Calu3 (cell line): ENCODE data around the gene ECHDC1. TPM values are rescaled to one million over a fixed set of nuclear protein-coding genes. Genes with fewer than 3 reads are reported as not detected.
A peak's percentile ranks its signal among the peaks of the same experiment; 100 is the strongest.

Experiments
- BruUV-seq: library from RNA; stranded (reverse); fragments of 400-500 nt; replicated peaks from 2 replicates; lab custom pipeline; 2021; lab: Mats Ljungman, UMichigan
- CTCF ChIA-PET: fragments of 300-600 bp; sonication (Branson Sonifier 250); formaldehyde crosslinking; loops from one replicate; lab custom pipeline; 2022; ENCODE audit warnings: antibody characterized with exemption; lab: Charles Lee
- DNase-seq: peaks from one replicate; pipeline ENCODE4 v3.0.0; 2022
- H3K27ac Mint-ChIP-seq: one replicate; pipeline ENCODE4 v1.8.0; 2022; ENCODE audit warnings: mixed read lengths; ENCODE audit not compliant: unreplicated experiment
- H3K27me3 Mint-ChIP-seq: one replicate; pipeline ENCODE4 v1.8.0; 2022; ENCODE audit warnings: mixed read lengths; ENCODE audit not compliant: unreplicated experiment
- H3K36me3 Mint-ChIP-seq: one replicate; pipeline ENCODE4 v1.8.0; 2022; ENCODE audit warnings: mild to moderate bottlenecking, moderate library complexity, mixed read lengths; ENCODE audit not compliant: insufficient read depth, unreplicated experiment
- H3K4me1 Mint-ChIP-seq: one replicate; pipeline ENCODE4 v1.8.0; 2022; ENCODE audit warnings: mild to moderate bottlenecking, low read depth, mixed read lengths; ENCODE audit not compliant: unreplicated experiment
- H3K4me3 Mint-ChIP-seq: one replicate; pipeline ENCODE4 v1.8.0; 2022; ENCODE audit warnings: mild to moderate bottlenecking, low read depth, moderate library complexity, mixed read lengths; ENCODE audit not compliant: unreplicated experiment
- H3K9me3 Mint-ChIP-seq: one replicate; pipeline ENCODE4 v1.8.0; 2022; ENCODE audit warnings: low read depth, mixed read lengths; ENCODE audit not compliant: unreplicated experiment
- intact Hi-C: fragments of 100-400 bp; cut with micrococcal nuclease; formaldehyde crosslinking; loops from one replicate; pipeline ENCODE4 v1.10.0; 2022; ENCODE audit not compliant: unreplicated experiment
- total RNA-seq: library from RNA; stranded (reverse); gene quantifications from 2 replicates; pipeline ENCODE4 v1.2.3, GENCODE V29; 2022
- TF ChIP-seq, protein P1 (sequence below): fragments of 200-600 bp; IDR thresholded peaks from one replicate; pipeline ENCODE4 v1.8.0; 2022; ENCODE audit warnings: antibody characterized with exemption; ENCODE audit not compliant: unreplicated experiment

The ECHDC1 gene
- total RNA-seq, 1 experiment from 2014 or later = 42.5 TPM

DNA sequence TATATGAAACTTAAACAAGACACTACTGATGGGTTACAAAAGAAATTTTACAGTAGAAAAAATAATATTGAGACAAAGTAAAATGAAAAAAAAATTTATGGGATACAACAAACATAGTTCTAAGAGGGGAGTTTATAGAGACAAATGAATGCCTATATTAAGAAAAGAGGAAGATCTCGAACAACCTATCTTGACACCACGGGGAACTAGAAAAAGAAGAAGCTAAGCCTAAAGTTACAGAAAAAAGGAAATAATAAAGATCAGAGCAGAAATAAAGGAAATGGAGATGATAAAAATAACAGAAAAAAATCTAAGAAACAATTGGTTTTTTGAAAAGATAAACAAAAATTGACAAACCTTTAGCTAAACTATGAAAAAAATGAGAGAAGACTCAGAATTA lies 9.1 kb upstream of the ECHDC1 start:
- TF ChIP-seq, protein P1, sequence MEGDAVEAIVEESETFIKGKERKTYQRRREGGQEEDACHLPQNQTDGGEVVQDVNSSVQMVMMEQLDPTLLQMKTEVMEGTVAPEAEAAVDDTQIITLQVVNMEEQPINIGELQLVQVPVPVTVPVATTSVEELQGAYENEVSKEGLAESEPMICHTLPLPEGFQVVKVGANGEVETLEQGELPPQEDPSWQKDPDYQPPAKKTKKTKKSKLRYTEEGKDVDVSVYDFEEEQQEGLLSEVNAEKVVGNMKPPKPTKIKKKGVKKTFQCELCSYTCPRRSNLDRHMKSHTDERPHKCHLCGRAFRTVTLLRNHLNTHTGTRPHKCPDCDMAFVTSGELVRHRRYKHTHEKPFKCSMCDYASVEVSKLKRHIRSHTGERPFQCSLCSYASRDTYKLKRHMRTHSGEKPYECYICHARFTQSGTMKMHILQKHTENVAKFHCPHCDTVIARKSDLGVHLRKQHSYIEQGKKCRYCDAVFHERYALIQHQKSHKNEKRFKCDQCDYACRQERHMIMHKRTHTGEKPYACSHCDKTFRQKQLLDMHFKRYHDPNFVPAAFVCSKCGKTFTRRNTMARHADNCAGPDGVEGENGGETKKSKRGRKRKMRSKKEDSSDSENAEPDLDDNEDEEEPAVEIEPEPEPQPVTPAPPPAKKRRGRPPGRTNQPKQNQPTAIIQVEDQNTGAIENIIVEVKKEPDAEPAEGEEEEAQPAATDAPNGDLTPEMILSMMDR = no peak
- Mint-ChIP-seq H3K27ac (no peak overlapping the region), H3K9me3 (peaks cover 2% of the 10 kb centered on the region), H3K4me3 (no peak overlapping the region), H3K36me3 (no peaks in the 10 kb centered on the region), H3K27me3 (no peaks in the 10 kb centered on the region), H3K4me1 (peaks cover 8% of the 10 kb centered on the region)
- CTCF ChIA-PET = no interaction called here
- no TSS peak for BruUV-seq
- intact Hi-C loops = no loop called here
- no peak for DNase-seq

DNA sequence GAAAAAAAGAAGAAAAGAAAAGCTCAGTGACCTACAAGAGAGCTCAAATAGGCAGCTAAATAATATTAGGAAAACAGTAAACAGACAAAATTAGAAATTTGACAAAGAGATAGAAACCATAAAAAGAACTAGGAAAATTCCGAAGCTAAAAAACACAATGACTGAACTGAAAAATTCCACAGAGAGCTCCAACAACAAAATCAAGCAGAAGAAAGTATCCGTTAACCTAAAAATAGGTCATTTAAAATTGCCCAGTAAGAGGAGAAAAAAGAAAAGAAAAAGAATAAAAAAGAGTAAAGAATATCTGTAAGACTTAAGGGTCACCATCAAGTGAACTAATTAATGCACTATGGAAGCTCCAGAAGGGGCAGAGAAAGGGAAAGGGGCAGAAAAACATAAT lies 6.6 kb upstream of the ECHDC1 start:
- H3K27me3 Mint-ChIP-seq = no peaks in the 10 kb centered on the region
- DNase-seq = no peak
- TF ChIP-seq, protein P1 = no peak
- intact Hi-C loops = no loop called here
- H3K9me3 Mint-ChIP-seq = peaks cover 2% of the 10 kb centered on the region
- no peaks in the 10 kb centered on the region for H3K36me3 Mint-ChIP-seq
- no peak overlapping the region for H3K4me3 Mint-ChIP-seq
- H3K27ac Mint-ChIP-seq = peak overlapping the region; percentile 43
- BruUV-seq = no TSS peak
- CTCF ChIA-PET = no interaction called here
- H3K4me1 Mint-ChIP-seq = peaks cover 8% of the 10 kb centered on the region

DNA sequence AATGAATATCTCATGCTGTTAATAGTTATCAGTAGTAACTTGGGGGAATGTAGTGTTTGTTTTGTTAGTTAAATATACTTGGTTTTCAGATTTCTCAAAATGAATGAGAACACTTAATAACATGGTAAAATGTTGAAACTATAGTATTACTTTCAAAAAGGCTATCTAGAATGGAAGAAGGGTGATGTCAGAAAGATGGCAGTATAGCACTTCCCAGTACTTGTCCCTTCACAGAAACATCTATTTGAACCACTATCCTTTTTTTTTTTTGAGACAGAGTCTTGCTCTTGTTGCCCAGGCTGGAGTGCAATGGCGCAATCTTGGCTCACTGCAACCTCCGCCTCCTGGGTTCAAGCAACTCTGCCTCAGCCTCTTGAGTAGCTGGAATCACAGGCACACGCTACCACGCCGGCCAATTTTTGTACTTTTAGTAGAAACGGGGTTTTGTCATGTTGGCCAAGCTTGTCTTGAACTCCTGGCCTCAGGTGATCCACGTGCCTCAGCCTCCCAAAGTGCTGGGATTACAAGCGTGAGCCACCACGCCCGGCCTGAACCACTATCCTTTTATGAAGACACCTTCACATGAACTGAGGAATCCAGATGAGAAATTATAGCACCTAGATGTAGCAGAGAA lies 4.7 kb upstream of the ECHDC1 start:
- BruUV-seq = no TSS peak
- Mint-ChIP-seq H3K36me3 (no peaks in the 10 kb centered on the region), H3K4me1 (peaks cover 8% of the 10 kb centered on the region), H3K27ac (no peak overlapping the region), H3K4me3 (no peak overlapping the region), H3K27me3 (no peaks in the 10 kb centered on the region), H3K9me3 (peaks cover 2% of the 10 kb centered on the region)
- TF ChIP-seq, protein P1 = no peak
- CTCF ChIA-PET = no interaction called here
- no peak for DNase-seq
- intact Hi-C loops = no loop called here

DNA sequence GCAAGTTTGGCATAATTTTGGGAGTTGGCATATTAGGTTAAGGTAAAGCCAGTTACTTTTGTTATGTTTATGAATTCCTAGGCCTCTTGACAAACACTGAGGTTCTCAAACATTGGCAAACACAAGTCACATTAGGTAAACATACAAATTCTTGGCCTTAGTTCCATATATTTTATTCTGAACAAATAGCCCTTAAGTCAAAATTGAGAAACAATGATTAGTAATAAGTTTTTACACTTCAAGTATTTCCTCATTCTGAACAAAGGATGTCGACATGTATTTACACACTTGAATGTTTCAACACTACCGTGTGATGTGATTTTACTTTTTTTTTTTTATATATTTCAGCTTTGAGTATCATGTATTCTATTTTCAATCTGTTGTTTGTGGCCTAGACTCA lies 3.8 kb upstream of the ECHDC1 start:
- H3K36me3 Mint-ChIP-seq = no peaks in the 10 kb centered on the region
- peaks cover 8% of the 10 kb centered on the region for H3K4me1 Mint-ChIP-seq
- CTCF ChIA-PET = no interaction called here
- no peak overlapping the region for H3K4me3 Mint-ChIP-seq
- no peak overlapping the region for H3K27ac Mint-ChIP-seq
- peaks cover 2% of the 10 kb centered on the region for H3K9me3 Mint-ChIP-seq
- no peaks in the 10 kb centered on the region for H3K27me3 Mint-ChIP-seq
- TF ChIP-seq, protein P1 = no peak
- no TSS peak for BruUV-seq
- intact Hi-C loops = no loop called here
- DNase-seq = no peak
